Duodenal mucosa (tissue), 2 donors: Measurements from ENCODE around the gene FGFRL1.
A peak's percentile ranks its signal among the peaks of the same experiment; 100 is the strongest.

Experiments
- H3K27ac ChIP-seq: one replicate; pipeline ENCODE4 v1.7.0; 2013; ENCODE audit warnings: low read depth, low read length
- H3K27me3 ChIP-seq, 2 donors: one replicate each; pipeline ENCODE4 v1.7.0; 2013; ENCODE audit warnings: low read length in 2 of 2, control low read depth in 1 of 2; ENCODE audit not compliant: insufficient read depth in 2 of 2, control insufficient read depth in 1 of 2
- H3K36me3 ChIP-seq, 2 donors: one replicate each; pipeline ENCODE4 v1.7.0; 2013; ENCODE audit warnings: low read length in 2 of 2, control low read depth in 1 of 2; ENCODE audit not compliant: insufficient read depth in 2 of 2, control insufficient read depth in 1 of 2
- H3K4me1 ChIP-seq, 2 donors: one replicate each; pipeline ENCODE4 v1.7.0; 2013; ENCODE audit warnings: low read length in 2 of 2, control low read depth in 1 of 2; ENCODE audit not compliant: insufficient read depth in 2 of 2, control insufficient read depth in 1 of 2
- H3K4me3 ChIP-seq, 2 donors: one replicate each; pipeline ENCODE4 v1.7.0; 2013; ENCODE audit warnings: low read length in 2 of 2, low read depth in 1 of 2
- H3K9ac ChIP-seq, 2 donors: one replicate each; pipeline ENCODE4 v1.7.0; 2013; ENCODE audit warnings: low read length in 2 of 2, low read depth in 1 of 2
- H3K9me3 ChIP-seq, 2 donors: one replicate each; pipeline ENCODE4 v1.7.0; 2013; ENCODE audit warnings: low read length in 2 of 2, control low read depth in 1 of 2; ENCODE audit not compliant: control insufficient read depth in 1 of 2

Gene FGFRL1

GRCh38 chr4:968221-968620 is 43.2 kb upstream of the FGFRL1 start:
- H3K27ac ChIP-seq, result no peak overlapping the region
- H3K4me3 ChIP-seq, result no peak overlapping the region
- H3K36me3 ChIP-seq, result peaks cover 5 to 38% of the 10 kb centered on the region in 2 donors
- H3K9ac ChIP-seq, result no peak overlapping the region
- H3K27me3 ChIP-seq, result no peaks in the 10 kb centered on the region
- H3K9me3 ChIP-seq, result no peaks in the 10 kb centered on the region
- peaks cover 18 to 30% of the 10 kb centered on the region in 2 donors for H3K4me1 ChIP-seq

GRCh38 chr4:968621-969394 is 42.6 kb upstream of the FGFRL1 start:
- Histone ChIP-seq H3K4me1 (peaks cover 18 to 30% of the 10 kb centered on the region in 2 donors), H3K4me3 (no peak overlapping the region), H3K27ac (no peak overlapping the region), H3K9ac (no peak overlapping the region), H3K9me3 (no peaks in the 10 kb centered on the region), H3K27me3 (no peaks in the 10 kb centered on the region), H3K36me3 (peaks cover 5 to 32% of the 10 kb centered on the region in 2 donors)

- no peaks in the 10 kb centered on the region for H3K27me3 ChIP-seq
- H3K4me3 ChIP-seq, result peak overlapping the region in 1 of 2 donors; percentile 57
- H3K9ac ChIP-seq, result peak overlapping the region; percentile 26 to 41
These were observed 41.2 kb upstream of the FGFRL1 start for GRCh38 chr4:970046-970745.

GRCh38 chr4:970854-971520 is 40.4 kb upstream of the FGFRL1 start:
- no peaks in the 10 kb centered on the region for H3K27me3 ChIP-seq

More at GRCh38 chr4:970046-970745, 41.2 kb upstream of the FGFRL1 start:
- no peak overlapping the region for H3K27ac ChIP-seq
- peaks cover 0 to 19% of the 10 kb centered on the region in 2 donors for H3K36me3 ChIP-seq
- H3K4me1 ChIP-seq, result peaks cover 18 to 30% of the 10 kb centered on the region in 2 donors
- H3K9me3 ChIP-seq, result no peaks in the 10 kb centered on the region

GRCh38 chr4:971666-972500 is 39.5 kb upstream of the FGFRL1 start:
- H3K9me3 ChIP-seq, result no peaks in the 10 kb centered on the region
- H3K27ac ChIP-seq, result peak overlapping the region; percentile 23
- H3K36me3 ChIP-seq, result peaks cover 0 to 2% of the 10 kb centered on the region in 2 donors
- H3K4me3 ChIP-seq, result peak overlapping the region; percentile 73 to 79
- H3K9ac ChIP-seq, result peak overlapping the region; percentile 72 to 81
- no peaks in the 10 kb centered on the region for H3K27me3 ChIP-seq
- peaks cover 18 to 30% of the 10 kb centered on the region in 2 donors for H3K4me1 ChIP-seq

More at GRCh38 chr4:970854-971520, 40.4 kb upstream of the FGFRL1 start:
- Histone ChIP-seq H3K27ac (peak overlapping the region; percentile 7), H3K4me1 (peaks cover 18 to 30% of the 10 kb centered on the region in 2 donors), H3K9ac (peak overlapping the region; percentile 41 to 60), H3K9me3 (no peaks in the 10 kb centered on the region), H3K36me3 (peaks cover 0 to 11% of the 10 kb centered on the region in 2 donors), H3K4me3 (peak overlapping the region; percentile 57 to 61)

GRCh38 chr4:972651-973424 is 38.6 kb upstream of the FGFRL1 start:
- Histone ChIP-seq H3K27ac (peak overlapping the region; percentile 23), H3K27me3 (no peaks in the 10 kb centered on the region), H3K4me1 (peaks cover 18 to 30% of the 10 kb centered on the region in 2 donors), H3K36me3 (no peaks in the 10 kb centered on the region), H3K9ac (peak overlapping the region; percentile 72 to 81), H3K9me3 (no peaks in the 10 kb centered on the region), H3K4me3 (peak overlapping the region; percentile 73 to 79)

GRCh38 chr4:973431-974397 is 37.7 kb upstream of the FGFRL1 start, which contains the start of gene DGKQ:
DGKQ (minus strand) TSS chr4:973569; CDS start chr4:973482, 87 bp downstream.
- H3K27ac ChIP-seq, result peak within 1 kb of the TSS; percentile 23
- H3K4me3 ChIP-seq, result peak within 1 kb of the TSS; percentile 73 to 79
- peaks cover 18 to 30% of the 10 kb centered on the region in 2 donors for H3K4me1 ChIP-seq
- H3K9ac ChIP-seq, result peak within 1 kb of the TSS; percentile 72 to 81
- no peaks in the 10 kb centered on the region for H3K27me3 ChIP-seq
- H3K9me3 ChIP-seq, result no peaks in the 10 kb centered on the region
- H3K36me3 ChIP-seq, result no peaks in the 10 kb centered on the region

- no peak overlapping the region for H3K9ac ChIP-seq
- H3K27ac ChIP-seq, result no peak overlapping the region
- no peak overlapping the region for H3K4me3 ChIP-seq
- H3K9me3 ChIP-seq, result no peaks in the 10 kb centered on the region
- H3K27me3 ChIP-seq, result no peaks in the 10 kb centered on the region
- peaks cover 18 to 30% of the 10 kb centered on the region in 2 donors for H3K4me1 ChIP-seq
- no peaks in the 10 kb centered on the region for H3K36me3 ChIP-seq
These were observed 36.8 kb upstream of the FGFRL1 start for GRCh38 chr4:974668-975067.
